COLO668 (cell line): ENCODE data around the gene PRR16.
"Not testable (repeated sequence)": the region's sequence is repeated elsewhere in the genome, so short reads cannot be mapped to it uniquely, and the experiment has no call there.

ENCODE experiments used
- DNase-seq: peaks from one replicate; lab custom pipeline; 2025; ENCODE audit not compliant: unreplicated experiment; lab: John Stamatoyannopoulos, UW

Gene PRR16

GRCh38 chr5:120463991-120464626, at the start of gene PRR16:
TSS of gene PRR16 (plus strand) at chr5:120464300.
- peak; percentile 72 for DNase-seq

- DNase-seq, result no peak
Measured at GRCh38 chr5:120415985-120416384, 48.1 kb upstream of the PRR16 start.

GRCh38 chr5:120419127-120419526, 45.0 kb upstream of the PRR16 start:
- no peak for DNase-seq

- DNase-seq, result not testable (repeated sequence)
Measured at GRCh38 chr5:120426633-120427275, 37.3 kb upstream of the PRR16 start.

- DNase-seq, result no peak
Measured at GRCh38 chr5:120430572-120430971, 33.5 kb upstream of the PRR16 start.

GRCh38 chr5:120432861-120433260, 31.2 kb upstream of the PRR16 start:
- no peak for DNase-seq

GRCh38 chr5:120435129-120435528, 29.0 kb upstream of the PRR16 start:
- no peak for DNase-seq

- no peak for DNase-seq
Measured at GRCh38 chr5:120436996-120437395, 27.1 kb upstream of the PRR16 start.

- no peak for DNase-seq
Measured at GRCh38 chr5:120442694-120443093, 21.4 kb upstream of the PRR16 start.

- no peak for DNase-seq
Measured at GRCh38 chr5:120443607-120444006, 20.5 kb upstream of the PRR16 start.

GRCh38 chr5:120446068-120446492, 18.0 kb upstream of the PRR16 start:
- no peak for DNase-seq

- no peak for DNase-seq
Measured at GRCh38 chr5:120446901-120447300, 17.2 kb upstream of the PRR16 start.

- DNase-seq, result no peak
Measured at GRCh38 chr5:120447706-120448239, 16.3 kb upstream of the PRR16 start.

GRCh38 chr5:120449501-120449900, 14.6 kb upstream of the PRR16 start:
- no peak for DNase-seq

GRCh38 chr5:120450910-120451309, 13.2 kb upstream of the PRR16 start:
- DNase-seq, result no peak

- DNase-seq, result no peak
Measured at GRCh38 chr5:120451445-120451844, 12.7 kb upstream of the PRR16 start.

GRCh38 chr5:120452471-120452870, 11.6 kb upstream of the PRR16 start:
- no peak for DNase-seq

GRCh38 chr5:120454094-120454798, 9.9 kb upstream of the PRR16 start:
- DNase-seq, result no peak

GRCh38 chr5:120456006-120456405, 8.1 kb upstream of the PRR16 start:
- no peak for DNase-seq

GRCh38 chr5:120457839-120458507, 6.1 kb upstream of the PRR16 start:
- DNase-seq, result peak; percentile 59

GRCh38 chr5:120458508-120458847, 5.6 kb upstream of the PRR16 start:
- not testable (repeated sequence) for DNase-seq
